GM12878 (cell line): ENCODE results near the gene SETD2. TPM values are rescaled to one million over a fixed set of nuclear protein-coding genes. Genes with fewer than 3 reads are reported as not detected.

Source experiments
- ATAC-seq: fragments of 200-7000 bp; cut with Tn5 transposase; 3 replicates; pipeline ENCODE4 v1.9.1; 2020; ENCODE audit warnings: mild to moderate bottlenecking, moderate library complexity
- BruUV-seq: library from RNA; stranded (reverse); fragments of 400-500 nt; replicated peaks from 2 replicates; lab custom pipeline; 2021; lab: Mats Ljungman, UMichigan
- CTCF ChIA-PET: fragments of 300-600 bp; sonication (Branson Sonifier 250); formaldehyde crosslinking; extraction: SDS; loops from one replicate; lab custom pipeline; 2021; ENCODE audit warnings: inconsistent platforms; lab: Yijun Ruan, JAX
- POLR2A ChIA-PET: fragments of 350-600 bp; formaldehyde crosslinking; extraction: SDS; loops from one replicate; lab custom pipeline; 2021; ENCODE audit warnings: inconsistent platforms; lab: Charles Lee
- RAD21 ChIA-PET: fragments of 300-600 bp; sonication (Branson Sonifier 250); formaldehyde crosslinking; loops from one replicate; lab custom pipeline; 2023; ENCODE audit warnings: antibody characterized with exemption; ENCODE audit not compliant: unreplicated experiment; lab: Charles Lee
- SMC1A ChIA-PET: fragments of 300-600 bp; sonication (Branson Sonifier 250); formaldehyde crosslinking; loops from one replicate; lab custom pipeline; 2023; ENCODE audit not compliant: unreplicated experiment, uncharacterized antibody; lab: Charles Lee
- DNase-seq: peaks from one replicate; pipeline ENCODE4 v3.0.0-alpha.2; 2011; ENCODE audit warnings: low read depth, low spot score
- FAIRE-seq: peaks from 3 replicates; lab custom pipeline; 2011; peaks lifted over from hg19 to GRCh38; lab: Jason Lieb, UNC
- H2AFZ ChIP-seq: 2 replicates; pipeline ENCODE4 v1.6.0; 2011; ENCODE audit warnings: low read depth, low read length, control low read depth; ENCODE audit not compliant: control insufficient read depth
- H3K27ac ChIP-seq: 2 replicates; pipeline ENCODE4 v1.5.1; 2011; ENCODE audit warnings: control low read depth; ENCODE audit not compliant: control insufficient read depth, insufficient read depth
- H3K27me3 ChIP-seq, 2 experiments: replicated peaks in 1 of 2; 2 replicates each; pipeline versions ENCODE4 v1.6.0 to v1.6.1; 2011; ENCODE audit warnings: low read length in 1 of 2; ENCODE audit not compliant: control insufficient read depth in 2 of 2, insufficient read depth in 2 of 2
- H3K36me3 ChIP-seq, 2 experiments: 2 replicates each; pipeline ENCODE4 v1.5.1; 2011; ENCODE audit warnings: low read length in 1 of 2; ENCODE audit not compliant: control insufficient read depth in 2 of 2, insufficient read depth in 2 of 2
- H3K4me1 ChIP-seq: 2 replicates; pipeline ENCODE4 v1.6.1; 2011; ENCODE audit warnings: mild to moderate bottlenecking, low read length, moderate library complexity, mixed read lengths; ENCODE audit not compliant: control insufficient read depth, insufficient read depth
- H3K4me2 ChIP-seq: 2 replicates; pipeline ENCODE4 v1.6.0; 2011; ENCODE audit warnings: control low read depth; ENCODE audit not compliant: control insufficient read depth, insufficient read depth
- H3K4me3 ChIP-seq: fragments of 200-600 bp; sonication (generic); 2 replicates; pipeline ENCODE4 v1.5.1; 2016
- H3K79me2 ChIP-seq: 2 replicates; pipeline ENCODE4 v1.6.0; 2011; ENCODE audit warnings: low read length; ENCODE audit not compliant: control insufficient read depth, insufficient read depth
- H3K9ac ChIP-seq: 2 replicates; pipeline ENCODE4 v1.8.0; 2011; ENCODE audit warnings: low read length, control low read depth, mixed read lengths; ENCODE audit not compliant: control insufficient read depth, insufficient read depth
- H3K9me3 ChIP-seq: replicated peaks from 3 replicates; pipeline ENCODE4 v1.5.1; 2011; ENCODE audit warnings: mild to moderate bottlenecking, low read length; ENCODE audit not compliant: control insufficient read depth, insufficient read depth
- H4K20me1 ChIP-seq: 2 replicates; pipeline ENCODE4 v1.6.0; 2011; ENCODE audit not compliant: control insufficient read depth, insufficient read depth
- BCL3 ChIP-seq: IDR thresholded peaks from 2 replicates; pipeline ENCODE4 v1.6.1; 2011; ENCODE audit warnings: borderline replicate concordance, low read depth, mild to moderate bottlenecking, moderate library complexity, low read length; ENCODE audit not compliant: insufficient read depth, poor library complexity, severe bottlenecking
- CBFB ChIP-seq: IDR thresholded peaks from 2 replicates; pipeline ENCODE4 v1.6.1; 2016; ENCODE audit warnings: antibody characterized with exemption, low read depth
- CHD4 ChIP-seq: fragments of 200-600 bp; sonication (generic); IDR thresholded peaks from 2 replicates; pipeline ENCODE4 v1.6.1; 2016; ENCODE audit warnings: mild to moderate bottlenecking
- CREM ChIP-seq: IDR thresholded peaks from 2 replicates; pipeline ENCODE4 v1.6.1; 2014; ENCODE audit warnings: antibody characterized with exemption, low read depth
- HDAC6 ChIP-seq: fragments of 200-600 bp; sonication (generic); IDR thresholded peaks from one replicate; pipeline ENCODE4 v1.8.0; 2017; ENCODE audit warnings: antibody characterized with exemption; ENCODE audit not compliant: unreplicated experiment
- HDGF ChIP-seq: fragments of 450-650 bp; IDR thresholded peaks from 2 replicates; pipeline ENCODE4 v1.6.1; 2016; ENCODE audit warnings: antibody characterized with exemption
- KDM1A ChIP-seq: fragments of 200-600 bp; sonication (generic); IDR thresholded peaks from 2 replicates; pipeline ENCODE4 v1.6.1; 2016; ENCODE audit warnings: borderline replicate concordance
- NRF1 ChIP-seq: conservative IDR thresholded peaks from 2 replicates; pipeline ENCODE4 v1.6.1; 2011; ENCODE audit warnings: mild to moderate bottlenecking, low read depth, low read length, improper control_type of control experiment
- PRDM15 ChIP-seq: fragments of 450-650 bp; formaldehyde crosslinking; IDR thresholded peaks from 2 replicates; pipeline ENCODE4 v1.4.0; 2020; ENCODE audit warnings: mild to moderate bottlenecking, moderate library complexity
- RAD51 ChIP-seq: fragments of 450-650 bp; IDR thresholded peaks from 2 replicates; pipeline ENCODE4 v1.6.1; 2016; ENCODE audit warnings: moderate library complexity, mild to moderate bottlenecking, inconsistent platforms
- STAT3 ChIP-seq: IDR thresholded peaks from 2 replicates; pipeline ENCODE4 v1.6.1; 2011; ENCODE audit warnings: low read depth, low read length, improper control_type of control experiment
- USF1 ChIP-seq: IDR thresholded peaks from 2 replicates; pipeline ENCODE4 v1.6.1; 2011; ENCODE audit warnings: borderline replicate concordance, low read depth, mild to moderate bottlenecking, moderate library complexity, mixed read lengths, low read length; ENCODE audit not compliant: insufficient read depth; ENCODE audit errors: extremely low read length
- USF2 ChIP-seq: IDR thresholded peaks from 2 replicates; pipeline ENCODE4 v1.6.1; 2011; ENCODE audit warnings: low read depth, low read length, improper control_type of control experiment, borderline replicate concordance
- ZNF207 ChIP-seq: fragments of 450-650 bp; IDR thresholded peaks from 2 replicates; pipeline ENCODE4 v1.6.1; 2014; ENCODE audit warnings: antibody characterized with exemption, mild to moderate bottlenecking, borderline replicate concordance
- ZNF217 ChIP-seq: fragments of 450-650 bp; IDR thresholded peaks from 2 replicates; pipeline ENCODE4 v1.6.1; 2017; ENCODE audit warnings: antibody characterized with exemption, mild to moderate bottlenecking
- WGBS: methylation state at CpG from one replicate; pipeline ENCODE4 v1.1.6; 2016; ENCODE audit warnings: low lambda C conversion rate; ENCODE audit not compliant: insufficient replicate concordance, insufficient coverage; ENCODE audit errors: missing lambda C conversion rate; 5-methylcytosine and 5-hydroxymethylcytosine counted together
- in situ Hi-C: fragments of 300-500 bp; cut with MboI; formaldehyde crosslinking; loops from 9 replicates; pipeline ENCODE4 v1.14.3; 2018; ENCODE audit warnings: mixed read lengths
- intact Hi-C: fragments of 100-400 bp; cut with micrococcal nuclease; formaldehyde crosslinking; loops from one replicate; pipeline ENCODE4 v1.14.2; 2022; ENCODE audit not compliant: unreplicated experiment
- polyA plus RNA-seq, 11 experiments: library from polyadenylated mRNA; depleted of rRNA in 4 of 11; unstranded in 6 of 11; stranded (reverse) in 5 of 11; fragments of >200 nt; fragmentation: Nextera tagmentation in 4 of 11; fragmentation: Illumina TruSeq in 1 of 11; extraction: Ambion mirVana in 4 of 11; extraction: Trizol in 1 of 11; gene quantifications; 1 replicate in 1 of 11; 2 replicates in 10 of 11; pipeline versions ENCODE4 v1.2.1 to v1.2.3, GENCODE V29; 2011 to 2016; ENCODE audit warnings: inconsistent platforms in 2 of 11, missing spikeins in 2 of 11, low read depth in 1 of 11
- total RNA-seq, 4 experiments: library from RNA; depleted of rRNA in 3 of 4; stranded (reverse); fragments of >200 nt in 3 of 4; fragmentation: Illumina TruSeq in 1 of 4; extraction: Trizol in 1 of 4; gene quantifications; 2 replicates each; pipeline versions ENCODE4 v1.2.1 to v1.2.3, GENCODE V29; 2013 to 2021

The SETD2 gene
- total and polyA plus RNA-seq, 10 of the 15 experiments (the other 5 are each of a cell fraction or from before 2014, with no cell fraction given), result 8.4 to 44.9 (median 24.5) TPM

GRCh38 chr3:47008851-47009224 lies 155.1 kb downstream of the SETD2 start:
- no TSS peak for BruUV-seq
- WGBS, result 93% methylated on average over 8 of the region's 23 CpGs
- no peak overlapping the region for H3K4me3 ChIP-seq
- TF ChIP-seq USF2 (no peak), ZNF217 (no peak), CREM (no peak), CHD4 (no peak), NRF1 (no peak), CBFB (no peak), HDGF (no peak), RAD51 (no peak), BCL3 (no peak), ZNF207 (no peak), KDM1A (no peak), STAT3 (no peak), USF1 (no peak), HDAC6 (no peak), PRDM15 (CRISPR knock-in tag) (no peak)
- TF ChIP-seq, all 136 proteins: peak for 0
- DNase-seq (no peak), ATAC-seq (no peak), FAIRE-seq (no peak)
- in situ Hi-C loops, result no loop called here
- ChIA-PET CTCF (interaction anchor here (0.6 to 1.2 kb wide), 4 partner anchors 11 to 211 kb away, joined by 3 to 5 read pairs (median 3); no protein-coding TSS in a partner anchor), POLR2A (interaction anchor here (0.5 to 1.2 kb wide), 3 partner anchors 25 to 82 kb away, joined by 3 to 4 read pairs (median 3); no protein-coding TSS in a partner anchor), SMC1A (interaction anchor here (0.8 to 1.2 kb wide), 3 partner anchors 11 to 219 kb away, joined by 3 read pairs; no protein-coding TSS in a partner anchor), RAD21 (interaction anchor here (0.7 kb wide), 1 partner anchor 29 kb away, joined by 4 read pairs; no protein-coding TSS in a partner anchor)
- H3K4me1 ChIP-seq, result peaks cover 5% of the 10 kb centered on the region; the same call in 1 of the 2 replicates
- no peak overlapping the region for H2AFZ ChIP-seq
- H3K27ac ChIP-seq, result no peak overlapping the region
- intact Hi-C loops, result loop anchor here (2.0 kb wide), 1 partner anchor 212 kb away; no protein-coding TSS in a partner anchor
- H3K27me3 ChIP-seq, result no peaks in the 10 kb centered on the region
- no peaks in the 10 kb centered on the region for H3K9me3 ChIP-seq
- H3K79me2 ChIP-seq, result no peaks in the 10 kb centered on the region
- no peaks in the 10 kb centered on the region for H4K20me1 ChIP-seq
- peak overlapping the region; percentile 81 for H3K4me2 ChIP-seq
- no peak overlapping the region for H3K9ac ChIP-seq
- peaks cover 10 to 31% of the 10 kb centered on the region in 2 experiments; a peak in 3 of 4 replicates for H3K36me3 ChIP-seq
